HepG2 (cell line): ENCODE measurements around the gene SRXN1. TPM values are rescaled to one million over a fixed set of nuclear protein-coding genes. Genes with fewer than 3 reads are reported as not detected.

Experiments used
- ATAC-seq: fragments of 200-7000 bp; cut with Tn5 transposase; 3 replicates; pipeline ENCODE4 v1.9.1; 2020; ENCODE audit warnings: mild to moderate bottlenecking, moderate library complexity
- BruUV-seq: library from RNA; stranded (reverse); fragments of 400-500 nt; replicated peaks from 2 replicates; lab custom pipeline; 2021; lab: Mats Ljungman, UMichigan
- CTCF ChIA-PET: fragments of 300-600 bp; formaldehyde crosslinking; extraction: SDS; loops from one replicate; lab custom pipeline; 2021; ENCODE audit warnings: low total read pairs, inconsistent platforms, low intra/inter-chr PET ratio; lab: Yijun Ruan, JAX
- POLR2A ChIA-PET: fragments of 350-600 bp; sonication (Branson Sonifier 250); formaldehyde crosslinking; loops from one replicate; lab custom pipeline; 2020; ENCODE audit warnings: antibody characterized with exemption, inconsistent platforms; lab: Yijun Ruan, JAX
- DNase-seq: peaks from one replicate; pipeline ENCODE4 v3.0.0-alpha.2; 2015; ENCODE audit warnings: low spot score
- FAIRE-seq: peaks from 3 replicates; lab custom pipeline; 2011; peaks lifted over from hg19 to GRCh38; lab: Jason Lieb, UNC
- H2AFZ ChIP-seq: one replicate; pipeline ENCODE4 v1.6.1; 2011; ENCODE audit warnings: low read length, inconsistent platforms
- H3K27ac ChIP-seq: fragments of 300-600 bp; 3 replicates; pipeline ENCODE4 v1.8.0; 2011; ENCODE audit warnings: mixed run types, mild to moderate bottlenecking, mixed read lengths, low read length, inconsistent platforms; ENCODE audit not compliant: insufficient read depth; ENCODE audit errors: extremely low read length
- H3K27me3 ChIP-seq, 2 experiments: fragments of 200-600 bp in 1 of 2; 2 replicates in 1 of 2; 3 replicates in 1 of 2; pipeline versions ENCODE4 v1.6.0 to v1.8.0; 2011; ENCODE audit warnings: low read length in 2 of 2, mild to moderate bottlenecking in 2 of 2, moderate library complexity in 2 of 2, inconsistent platforms in 1 of 2; ENCODE audit not compliant: insufficient read depth in 2 of 2, control insufficient read depth in 1 of 2
- H3K36me3 ChIP-seq, 2 experiments: fragments of 200-600 bp in 1 of 2; replicated peaks in 1 of 2; 2 replicates in 1 of 2; 3 replicates in 1 of 2; pipeline versions ENCODE4 v1.5.1 to v1.8.0; 2011; ENCODE audit warnings: low read length in 2 of 2, inconsistent platforms in 1 of 2; ENCODE audit not compliant: insufficient read depth in 2 of 2, control insufficient read depth in 1 of 2
- H3K4me1 ChIP-seq: 2 replicates; pipeline ENCODE4 v1.5.1; 2012; ENCODE audit warnings: low read length, inconsistent platforms; ENCODE audit not compliant: insufficient read depth
- H3K4me2 ChIP-seq: 2 replicates; pipeline ENCODE4 v1.6.0; 2011; ENCODE audit warnings: low read depth, low read length, inconsistent platforms
- H3K4me3 ChIP-seq, 3 experiments: fragments of 200-600 bp in 1 of 3; sonication (generic), shearing (Covaris generic) in 1 of 3; replicated peaks in 1 of 3; 2 replicates each; pipeline ENCODE4 v1.5.1; 2011 to 2016; ENCODE audit warnings: low read length in 3 of 3, inconsistent platforms in 2 of 3, low read depth in 2 of 3, mild to moderate bottlenecking in 2 of 3, control low read depth in 1 of 3, mixed read lengths in 1 of 3; ENCODE audit not compliant: insufficient read depth in 1 of 3
- H3K79me2 ChIP-seq: one replicate; pipeline ENCODE4 v1.6.1; 2011; ENCODE audit warnings: low read length, inconsistent platforms; ENCODE audit not compliant: insufficient read depth
- H3K9ac ChIP-seq: 2 replicates; pipeline ENCODE4 v1.6.0; 2011; ENCODE audit warnings: mild to moderate bottlenecking, low read depth, low read length, inconsistent platforms; ENCODE audit not compliant: insufficient read depth
- H3K9me3 ChIP-seq: 2 replicates; pipeline ENCODE4 v1.5.1; 2012; ENCODE audit warnings: mild to moderate bottlenecking, low read length
- H4K20me1 ChIP-seq: 2 replicates; pipeline ENCODE4 v1.6.0; 2011; ENCODE audit warnings: inconsistent platforms, mild to moderate bottlenecking, low read length, moderate library complexity; ENCODE audit not compliant: insufficient read depth
- ARID2 ChIP-seq: sonication (generic); formaldehyde crosslinking; IDR thresholded peaks from 2 replicates; pipeline ENCODE4 v1.8.1; 2022; ENCODE audit warnings: mild to moderate bottlenecking, missing genetic modification reagents, borderline replicate concordance
- ARNT ChIP-seq: fragments of 450-650 bp; IDR thresholded peaks from 2 replicates; pipeline ENCODE4 v1.6.1; 2017
- CENPT ChIP-seq: sonication (generic); formaldehyde crosslinking; IDR thresholded peaks from 2 replicates; pipeline ENCODE4 v1.8.0; 2022; ENCODE audit warnings: low read depth, mild to moderate bottlenecking, moderate library complexity, missing genetic modification reagents
- EHMT2 ChIP-seq: fragments of 200-600 bp; sonication (generic); IDR thresholded peaks from 2 replicates; pipeline ENCODE4 v1.7.0; 2017; ENCODE audit warnings: antibody characterized with exemption, low read depth, low read length, borderline replicate concordance
- ETV5 ChIP-seq: IDR thresholded peaks from 2 replicates; pipeline ENCODE4 v1.6.1; 2018; ENCODE audit warnings: missing biosample characterization, missing genetic modification reagents, inconsistent platforms, borderline replicate concordance
- FLYWCH1 ChIP-seq: sonication (generic); formaldehyde crosslinking; IDR thresholded peaks from 2 replicates; pipeline ENCODE4 v1.8.1; 2023; ENCODE audit warnings: mild to moderate bottlenecking, missing genetic modification reagents
- GRHL1 ChIP-seq: sonication (generic); formaldehyde crosslinking; conservative IDR thresholded peaks from 2 replicates; pipeline ENCODE4 v1.8.0; 2022; ENCODE audit warnings: missing genetic modification reagents
- HIVEP1 ChIP-seq: sonication (generic); formaldehyde crosslinking; IDR thresholded peaks from 2 replicates; pipeline ENCODE4 v1.4.0; 2020; ENCODE audit warnings: mild to moderate bottlenecking, missing genetic modification reagents
- IKZF1 ChIP-seq: fragments of 450-650 bp; IDR thresholded peaks from 2 replicates; pipeline ENCODE4 v1.7.1; 2016
- KLF12 ChIP-seq: sonication (generic); formaldehyde crosslinking; IDR thresholded peaks from 2 replicates; pipeline ENCODE4 v1.4.0; 2020; ENCODE audit warnings: missing genetic modification reagents, borderline replicate concordance
- MEIS2 ChIP-seq: sonication (generic); formaldehyde crosslinking; IDR thresholded peaks from 2 replicates; pipeline ENCODE4 v1.9.0; 2021; ENCODE audit warnings: mild to moderate bottlenecking, missing genetic modification reagents
- MIER3 ChIP-seq: IDR thresholded peaks from 2 replicates; pipeline ENCODE4 v1.6.1; 2016; ENCODE audit warnings: missing compliant biosample characterization, borderline replicate concordance
- MXI1 ChIP-seq: IDR thresholded peaks from 3 replicates; pipeline ENCODE4 v1.6.1; 2012; ENCODE audit warnings: low read depth, low read length, inconsistent platforms, borderline replicate concordance
- NONO ChIP-seq, 2 experiments: fragments of 450-650 bp in 1 of 2; sonication (generic) in 1 of 2; formaldehyde crosslinking in 1 of 2; IDR thresholded peaks in 1 of 2; conservative IDR thresholded peaks in 1 of 2; 2 replicates each; pipeline versions ENCODE4 v1.6.1 to v1.8.0; 2017 to 2022; ENCODE audit warnings: mild to moderate bottlenecking in 1 of 2, missing genetic modification reagents in 1 of 2, moderate library complexity in 1 of 2
- SMARCC2 ChIP-seq: fragments of 450-650 bp; IDR thresholded peaks from 2 replicates; pipeline ENCODE4 v1.6.1; 2017; ENCODE audit warnings: antibody characterized with exemption, mild to moderate bottlenecking
- SP4 ChIP-seq: sonication (generic); formaldehyde crosslinking; IDR thresholded peaks from 2 replicates; pipeline ENCODE4 v1.8.1; 2023; ENCODE audit warnings: mild to moderate bottlenecking, missing genetic modification reagents
- ZNF205 ChIP-seq: IDR thresholded peaks from 2 replicates; pipeline ENCODE4 v1.6.1; 2018; ENCODE audit warnings: missing biosample characterization, missing genetic modification reagents
- ZNF263 ChIP-seq: sonication (generic); formaldehyde crosslinking; IDR thresholded peaks from 2 replicates; pipeline ENCODE4 v1.4.0; 2020; ENCODE audit warnings: missing genetic modification reagents
- ZNF501 ChIP-seq: sonication (generic); formaldehyde crosslinking; IDR thresholded peaks from 2 replicates; pipeline ENCODE4 v1.5.1; 2020; ENCODE audit warnings: mild to moderate bottlenecking, moderate library complexity, missing genetic modification reagents
- ZNF598 ChIP-seq: sonication (generic); formaldehyde crosslinking; IDR thresholded peaks from 2 replicates; pipeline ENCODE4 v1.5.1; 2020; ENCODE audit warnings: mild to moderate bottlenecking, missing genetic modification reagents, borderline replicate concordance
- WGBS: methylation state at CpG from one replicate; pipeline ENCODE4 v1.1.6; 2017; ENCODE audit warnings: low lambda C conversion rate; 5-methylcytosine and 5-hydroxymethylcytosine counted together
- in situ Hi-C: cut with HindIII; loops from 2 replicates; pipeline ENCODE4 v1.10.0; 2017; ENCODE audit warnings: low pct_unique_long_range_greater_than_20kb; ENCODE audit not compliant: extremely low pct_ligation_motif_present
- intact Hi-C: fragments of 100-400 bp; cut with micrococcal nuclease; formaldehyde crosslinking; loops from one replicate; pipeline ENCODE4 v1.10.0; 2022; ENCODE audit not compliant: unreplicated experiment
- polyA plus RNA-seq, 8 experiments: library from polyadenylated mRNA; depleted of rRNA in 3 of 8; stranded (reverse) in 7 of 8; unstranded in 1 of 8; fragments of >200 nt; fragmentation: Illumina TruSeq in 4 of 8; extraction: Trizol in 4 of 8; gene quantifications; 2 replicates each; pipeline versions ENCODE4 v1.2.1 to v1.2.3, GENCODE V29; 2011 to 2016; ENCODE audit warnings: low read depth in 4 of 8, missing spikeins in 1 of 8, mixed read lengths in 1 of 8; ENCODE audit not compliant: insufficient read depth in 1 of 8
- total RNA-seq, 5 experiments: library from RNA; depleted of rRNA; stranded (reverse); fragments of >200 nt; fragmentation: Illumina TruSeq; extraction: Trizol; gene quantifications; 2 replicates each; pipeline ENCODE4 v1.2.3, GENCODE V29; 2016; ENCODE audit warnings: low read depth in 1 of 5

The SRXN1 gene
- total and polyA plus RNA-seq, 2 of the 13 experiments (the other 11 are each of a cell fraction or from before 2014, with no cell fraction given), result 29.9 to 87.7 TPM

DNA sequence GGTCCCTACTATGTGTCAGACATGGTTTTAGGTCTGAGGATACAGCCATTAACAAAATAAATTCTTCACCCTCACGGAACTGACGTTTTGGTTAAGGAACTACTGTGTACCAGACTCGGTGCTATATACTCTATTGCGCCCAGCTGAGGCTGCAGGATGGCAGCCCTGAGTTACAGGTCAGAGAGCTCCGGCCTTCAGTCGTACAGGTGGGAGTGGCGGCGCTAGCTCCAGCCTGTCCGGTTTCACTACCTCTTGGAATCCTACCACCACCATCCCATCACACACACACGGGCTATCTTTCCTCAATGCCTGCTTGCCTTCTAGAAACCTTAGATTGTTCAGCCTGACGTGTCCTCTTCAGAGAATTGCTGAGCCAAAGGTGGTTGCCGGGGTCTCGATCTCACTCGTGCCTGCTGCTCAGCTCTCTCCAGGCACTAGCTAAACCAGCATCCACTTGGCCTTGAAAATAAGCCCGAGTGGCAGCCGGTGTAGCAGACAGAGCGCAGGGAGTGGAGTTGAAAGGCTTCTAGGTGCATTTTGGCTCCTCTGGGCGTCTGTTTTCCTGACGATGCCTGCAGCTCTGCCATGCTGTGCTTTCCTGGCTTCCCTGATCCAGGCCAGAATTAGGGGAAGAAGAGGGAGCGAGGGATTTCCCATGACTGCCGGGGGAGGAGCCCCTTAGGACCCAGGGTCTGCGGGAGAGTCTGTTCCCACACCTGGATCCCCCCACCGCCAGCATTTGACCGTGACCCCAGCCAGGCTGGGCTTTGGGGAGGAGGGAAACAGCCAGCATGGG lies 41.8 kb downstream of the SRXN1 start:
- Histone ChIP-seq H4K20me1 (no peaks in the 10 kb centered on the region), H3K79me2 (no peaks in the 10 kb centered on the region), H2AFZ (no peak overlapping the region), H3K4me3 (peak overlapping the region in 1 of 3 experiments; percentile 25; a peak in 1 of 6 replicates), H3K36me3 (no peaks in the 10 kb centered on the region), H3K27me3 (peaks cover 17 to 62% of the 10 kb centered on the region in 2 experiments), H3K9ac (no peak overlapping the region), H3K4me2 (peak overlapping the region; percentile 28; the same call in 1 of the 2 replicates), H3K27ac (no peak overlapping the region), H3K4me1 (peaks cover 13% of the 10 kb centered on the region), H3K9me3 (no peaks in the 10 kb centered on the region)
- CTCF ChIA-PET, result no interaction called here
- WGBS, result 18% methylated on average over 24 of the region's 24 CpGs
- no peak for DNase-seq
- no TSS peak for BruUV-seq
- POLR2A ChIA-PET, result no interaction called here
- ATAC-seq, result peak; percentile 75
- peak; percentile 53 for FAIRE-seq
- intact Hi-C loops, result no loop called here
- in situ Hi-C loops, result no loop called here
- TF ChIP-seq ZNF501 (CRISPR knock-in tag), result no peak
- TF ChIP-seq ZNF263 (CRISPR knock-in tag), result 0 out of 2 replicates have a peak, but pooled peaks have one; percentile 5
- TF ChIP-seq ARID2 (CRISPR knock-in tag), result no peak
- TF ChIP-seq EHMT2, result no peak
- no peak for TF ChIP-seq ETV5 (CRISPR knock-in tag)
- TF ChIP-seq FLYWCH1 (CRISPR knock-in tag), result no peak
- no peak for TF ChIP-seq MIER3 (CRISPR knock-in tag)
- TF ChIP-seq MEIS2 (CRISPR knock-in tag), result 0 out of 2 replicates have a peak, but pooled peaks have one; percentile 28
- no peak for TF ChIP-seq MXI1
- TF ChIP-seq SP4 (CRISPR knock-in tag), result no peak
- TF ChIP-seq GRHL1 (CRISPR knock-in tag), result no peak
- TF ChIP-seq ARNT, result no peak
- no peak for TF ChIP-seq SMARCC2
- no peak for TF ChIP-seq ZNF205 (CRISPR knock-in tag)
- no peak for TF ChIP-seq IKZF1
- no peak for TF ChIP-seq ZNF598 (CRISPR knock-in tag)
- no peak for TF ChIP-seq KLF12 (CRISPR knock-in tag)
- TF ChIP-seq NONO (IDR thresholded peaks at IDR 0.05), result no peak
- TF ChIP-seq NONO (CRISPR knock-in tag; conservative IDR thresholded peaks at IDR 0.05), result no peak
- TF ChIP-seq HIVEP1 (CRISPR knock-in tag), result 0 out of 2 replicates have a peak, but pooled peaks have one; percentile 6
- no peak for TF ChIP-seq CENPT (CRISPR knock-in tag)
